KMS-11 (cell line): ENCODE data around the gene ZNF207.

Experiments used
- H2AFZ ChIP-seq: fragments of 200-600 bp; sonication (generic); 2 replicates; pipeline ENCODE4 v1.6.1; 2016; ENCODE audit warnings: antibody characterized with exemption, mixed run types, low read depth
- H3K27ac ChIP-seq: fragments of 200-600 bp; sonication (generic); 2 replicates; pipeline ENCODE4 v1.6.1; 2016; ENCODE audit warnings: mild to moderate bottlenecking, mixed run types
- H3K27me3 ChIP-seq: fragments of 200-600 bp; sonication (generic); 2 replicates; pipeline ENCODE4 v1.6.1; 2017; ENCODE audit warnings: mild to moderate bottlenecking, low read depth, mixed run types, moderate library complexity; ENCODE audit not compliant: insufficient read depth
- H3K36me3 ChIP-seq: fragments of 200-600 bp; sonication (generic); 2 replicates; pipeline ENCODE4 v1.6.1; 2017; ENCODE audit warnings: mild to moderate bottlenecking, mixed run types; ENCODE audit not compliant: insufficient read depth
- H3K4me1 ChIP-seq: fragments of 200-600 bp; sonication (generic); 2 replicates; pipeline ENCODE4 v1.6.1; 2016; ENCODE audit warnings: mild to moderate bottlenecking, low read depth, mixed run types; ENCODE audit not compliant: poor library complexity, severe bottlenecking
- H3K4me2 ChIP-seq: fragments of 200-600 bp; sonication (generic); 2 replicates; pipeline ENCODE4 v1.7.0; 2016; ENCODE audit warnings: mild to moderate bottlenecking, mixed run types
- H3K4me3 ChIP-seq: fragments of 200-600 bp; sonication (generic); IDR thresholded peaks from 2 replicates; pipeline ENCODE4 v1.6.1; 2017; ENCODE audit warnings: low read depth, low read length, mixed read lengths; ENCODE audit not compliant: insufficient read depth
- H3K79me2 ChIP-seq: fragments of 200-600 bp; sonication (generic); 2 replicates; pipeline ENCODE4 v1.6.1; 2016; ENCODE audit warnings: low read depth, mixed run types; ENCODE audit not compliant: insufficient read depth
- H3K9ac ChIP-seq: fragments of 200-600 bp; sonication (generic); 2 replicates; pipeline ENCODE4 v1.6.1; 2016; ENCODE audit warnings: mild to moderate bottlenecking, mixed run types
- H4K20me1 ChIP-seq: fragments of 200-600 bp; sonication (generic); 2 replicates; pipeline ENCODE4 v1.6.1; 2016; ENCODE audit warnings: mild to moderate bottlenecking, mixed run types; ENCODE audit not compliant: insufficient read depth
- CTCF ChIP-seq: fragments of 200-600 bp; sonication (generic); conservative IDR thresholded peaks from 2 replicates; pipeline ENCODE4 v1.6.1; 2017; ENCODE audit warnings: low read depth, mild to moderate bottlenecking, antibody characterized with exemption, low read length, moderate library complexity, mixed read lengths

ZNF207 gene

GRCh38 chr17:32335687-32336086 is 14.3 kb upstream of the ZNF207 start:
- H3K79me2 ChIP-seq = no peaks in the 10 kb centered on the region
- H3K9ac ChIP-seq = no peak overlapping the region
- H3K36me3 ChIP-seq = no peaks in the 10 kb centered on the region
- TF ChIP-seq CTCF = no peak
- H2AFZ ChIP-seq = no peak overlapping the region
- no peaks in the 10 kb centered on the region for H3K27me3 ChIP-seq
- no peak overlapping the region for H3K4me3 ChIP-seq
- no peak overlapping the region for H3K4me2 ChIP-seq
- no peaks in the 10 kb centered on the region for H4K20me1 ChIP-seq
- H3K4me1 ChIP-seq = peaks cover 2% of the 10 kb centered on the region
- no peak overlapping the region for H3K27ac ChIP-seq

- peak; percentile 63 for TF ChIP-seq CTCF
- no peak overlapping the region for H3K4me3 ChIP-seq
- H3K4me2 ChIP-seq = peak overlapping the region; percentile 94
- peak overlapping the region; percentile 83 for H3K9ac ChIP-seq
- no peaks in the 10 kb centered on the region for H3K36me3 ChIP-seq
- peak overlapping the region; percentile 93; the same call in 1 of the 2 replicates for H2AFZ ChIP-seq
- H3K79me2 ChIP-seq = 0 out of 2 replicates have a peak, but pooled peaks cover 5% of the 10 kb centered on the region
- H3K4me1 ChIP-seq = peaks cover 12% of the 10 kb centered on the region
- H3K27ac ChIP-seq = peak overlapping the region; percentile 78
- no peaks in the 10 kb centered on the region for H3K27me3 ChIP-seq
- no peaks in the 10 kb centered on the region for H4K20me1 ChIP-seq
These were observed 8.7 kb upstream of the ZNF207 start for GRCh38 chr17:32341141-32341856.

- Histone ChIP-seq H3K9ac (peak within 1 kb of the TSS; percentile 83), H2AFZ (peak within 1 kb of the TSS; percentile 93), H3K4me2 (peak within 1 kb of the TSS; percentile 94), H3K79me2 (0 out of 2 replicates have a peak, but pooled peaks cover 5% of the 10 kb centered on the region), H3K36me3 (no peaks in the 10 kb centered on the region), H3K27me3 (no peaks in the 10 kb centered on the region), H4K20me1 (no peaks in the 10 kb centered on the region), H3K4me3 (no peak within 1 kb of the TSS), H3K4me1 (peaks cover 12% of the 10 kb centered on the region), H3K27ac (peak within 1 kb of the TSS; percentile 78)
- TF ChIP-seq CTCF = no peak
These were observed 7.9 kb upstream of the ZNF207 start, which contains the start of gene C17orf75 for GRCh38 chr17:32341857-32342602. Gene C17orf75 (minus strand): TSS chr17:32342173. CDS start chr17:32342139, 34 bp downstream.

GRCh38 chr17:32342603-32343325 is 7.2 kb upstream of the ZNF207 start:
- H3K4me3 ChIP-seq = no peak overlapping the region
- H3K4me2 ChIP-seq = peak overlapping the region; percentile 83

More at GRCh38 chr17:32342603-32343325, 7.2 kb upstream of the ZNF207 start:
- no peaks in the 10 kb centered on the region for H3K36me3 ChIP-seq
- peak overlapping the region; percentile 93 for H2AFZ ChIP-seq
- H3K27ac ChIP-seq = peak overlapping the region; percentile 78
- 0 out of 2 replicates have a peak, but pooled peaks cover 5% of the 10 kb centered on the region for H3K79me2 ChIP-seq
- TF ChIP-seq CTCF = no peak
- H3K9ac ChIP-seq = no peak overlapping the region; the same call in 1 of the 2 replicates
- no peaks in the 10 kb centered on the region for H4K20me1 ChIP-seq
- H3K4me1 ChIP-seq = peaks cover 12% of the 10 kb centered on the region
- H3K27me3 ChIP-seq = no peaks in the 10 kb centered on the region
